Stimulated activated memory B cell treated with anti-CD40 and anti-IgM and Interleukin-4, amounts not matched to agents 10 μg/mL and 1 μg/mL and 100 μg/mL, for 72 hours (primary cell): Measurements from ENCODE around the gene TANGO6.
"Not testable (repeated sequence)": the region's sequence is repeated elsewhere in the genome, so short reads cannot be mapped to it uniquely, and the experiment has no call there.

Source experiments
- ATAC-seq: fragments of 150-1000 bp; cut with Tn5 transposase; 2 replicates; pipeline ENCODE4 v1.10.0; 2021
- H3K27ac Mint-ChIP-seq: one replicate; pipeline ENCODE4 v1.8.0; 2022; ENCODE audit warnings: mild to moderate bottlenecking, mixed read lengths
- H3K27me3 Mint-ChIP-seq: one replicate; pipeline ENCODE4 v1.8.0; 2022; ENCODE audit warnings: mixed read lengths
- H3K36me3 Mint-ChIP-seq: one replicate; pipeline ENCODE4 v1.8.0; 2022; ENCODE audit warnings: mixed read lengths
- H3K4me1 Mint-ChIP-seq: one replicate; pipeline ENCODE4 v1.8.0; 2022; ENCODE audit warnings: mixed read lengths
- H3K4me3 Mint-ChIP-seq: one replicate; pipeline ENCODE4 v1.8.0; 2022; ENCODE audit warnings: mild to moderate bottlenecking, moderate library complexity, mixed read lengths
- H3K9me3 Mint-ChIP-seq: one replicate; pipeline ENCODE4 v1.8.0; 2022; ENCODE audit warnings: mixed read lengths

TANGO6 gene

GRCh38 chr16:69033151-69033949 lies 190.0 kb downstream of the TANGO6 start:
- H3K27ac Mint-ChIP-seq = no peak overlapping the region
- H3K27me3 Mint-ChIP-seq = no peaks in the 10 kb centered on the region
- peaks cover 33% of the 10 kb centered on the region for H3K36me3 Mint-ChIP-seq
- H3K4me1 Mint-ChIP-seq = no peaks in the 10 kb centered on the region
- no peaks in the 10 kb centered on the region for H3K9me3 Mint-ChIP-seq
- no peak for ATAC-seq
- no peak overlapping the region for H3K4me3 Mint-ChIP-seq

- Mint-ChIP-seq H3K36me3 (peaks cover 29% of the 10 kb centered on the region), H3K27ac (no peak overlapping the region), H3K4me1 (no peaks in the 10 kb centered on the region), H3K4me3 (no peak overlapping the region), H3K27me3 (no peaks in the 10 kb centered on the region), H3K9me3 (no peaks in the 10 kb centered on the region)
- ATAC-seq = no peak
Observed at GRCh38 chr16:69035375-69035774, 192.0 kb downstream of the TANGO6 start.

GRCh38 chr16:69036399-69037091 lies 193.2 kb downstream of the TANGO6 start:
- H3K36me3 Mint-ChIP-seq = peaks cover 40% of the 10 kb centered on the region
- no peaks in the 10 kb centered on the region for H3K27me3 Mint-ChIP-seq

GRCh38 chr16:69037373-69038160 lies 194.2 kb downstream of the TANGO6 start:
- H3K4me1 Mint-ChIP-seq = no peaks in the 10 kb centered on the region
- ATAC-seq = no peak

More at GRCh38 chr16:69036399-69037091, 193.2 kb downstream of the TANGO6 start:
- no peaks in the 10 kb centered on the region for H3K9me3 Mint-ChIP-seq
- no peaks in the 10 kb centered on the region for H3K4me1 Mint-ChIP-seq
- no peak for ATAC-seq
- H3K27ac Mint-ChIP-seq = no peak overlapping the region
- no peak overlapping the region for H3K4me3 Mint-ChIP-seq

GRCh38 chr16:69039333-69039941 lies 196.1 kb downstream of the TANGO6 start:
- Mint-ChIP-seq H3K9me3 (no peaks in the 10 kb centered on the region), H3K27me3 (no peaks in the 10 kb centered on the region), H3K4me3 (no peak overlapping the region), H3K4me1 (no peaks in the 10 kb centered on the region), H3K27ac (no peak overlapping the region), H3K36me3 (peaks cover 59% of the 10 kb centered on the region)
- no peak for ATAC-seq

More at GRCh38 chr16:69037373-69038160, 194.2 kb downstream of the TANGO6 start:
- Mint-ChIP-seq H3K9me3 (no peaks in the 10 kb centered on the region), H3K4me3 (no peak overlapping the region), H3K27ac (no peak overlapping the region), H3K27me3 (no peaks in the 10 kb centered on the region), H3K36me3 (peaks cover 50% of the 10 kb centered on the region)

GRCh38 chr16:69040144-69040909 lies 197.0 kb downstream of the TANGO6 start:
- Mint-ChIP-seq H3K4me1 (no peaks in the 10 kb centered on the region), H3K27ac (no peak overlapping the region), H3K4me3 (no peak overlapping the region), H3K36me3 (peaks cover 66% of the 10 kb centered on the region), H3K27me3 (no peaks in the 10 kb centered on the region), H3K9me3 (no peaks in the 10 kb centered on the region)
- ATAC-seq = no peak

- ATAC-seq = no peak
- Mint-ChIP-seq H3K27me3 (no peaks in the 10 kb centered on the region), H3K4me1 (no peaks in the 10 kb centered on the region), H3K4me3 (no peak overlapping the region), H3K36me3 (peaks cover 23% of the 10 kb centered on the region), H3K27ac (no peak overlapping the region), H3K9me3 (no peaks in the 10 kb centered on the region)
Observed at GRCh38 chr16:69048328-69049120, 205.2 kb downstream of the TANGO6 start.

- no peak overlapping the region for H3K27ac Mint-ChIP-seq
- no peaks in the 10 kb centered on the region for H3K9me3 Mint-ChIP-seq
- H3K36me3 Mint-ChIP-seq = peaks cover 16% of the 10 kb centered on the region
- no peaks in the 10 kb centered on the region for H3K4me1 Mint-ChIP-seq
- ATAC-seq = no peak
- H3K27me3 Mint-ChIP-seq = no peaks in the 10 kb centered on the region
- no peak overlapping the region for H3K4me3 Mint-ChIP-seq
Observed at GRCh38 chr16:69049146-69049545, 205.8 kb downstream of the TANGO6 start.

GRCh38 chr16:69049603-69050375 lies 206.5 kb downstream of the TANGO6 start:
- Mint-ChIP-seq H3K27me3 (no peaks in the 10 kb centered on the region), H3K27ac (no peak overlapping the region), H3K9me3 (no peaks in the 10 kb centered on the region), H3K4me3 (no peak overlapping the region), H3K4me1 (no peaks in the 10 kb centered on the region), H3K36me3 (peaks cover 10% of the 10 kb centered on the region)
- no peak for ATAC-seq

- not testable (repeated sequence) for H3K27ac Mint-ChIP-seq, H3K4me1 Mint-ChIP-seq, H3K9me3 Mint-ChIP-seq, H3K27me3 Mint-ChIP-seq, ATAC-seq, H3K4me3 Mint-ChIP-seq, H3K36me3 Mint-ChIP-seq
Observed at GRCh38 chr16:69051517-69051830, 208.1 kb downstream of the TANGO6 start.

- Mint-ChIP-seq H3K27ac (no peak overlapping the region), H3K27me3 (no peaks in the 10 kb centered on the region), H3K4me1 (no peaks in the 10 kb centered on the region), H3K9me3 (no peaks in the 10 kb centered on the region), H3K4me3 (no peak overlapping the region), H3K36me3 (peaks cover 11% of the 10 kb centered on the region)
- ATAC-seq = no peak
Observed at GRCh38 chr16:69055008-69055407, 211.7 kb downstream of the TANGO6 start.

- no peaks in the 10 kb centered on the region for H3K9me3 Mint-ChIP-seq
- no peaks in the 10 kb centered on the region for H3K27me3 Mint-ChIP-seq
- no peak overlapping the region for H3K27ac Mint-ChIP-seq
- no peak for ATAC-seq
- peaks cover 12% of the 10 kb centered on the region for H3K36me3 Mint-ChIP-seq
- no peak overlapping the region for H3K4me3 Mint-ChIP-seq
- no peaks in the 10 kb centered on the region for H3K4me1 Mint-ChIP-seq
Observed at GRCh38 chr16:69055980-69056379, 212.6 kb downstream of the TANGO6 start.

GRCh38 chr16:69056421-69056820 lies 213.1 kb downstream of the TANGO6 start:
- Mint-ChIP-seq H3K4me3 (no peak overlapping the region), H3K27me3 (no peaks in the 10 kb centered on the region), H3K36me3 (peaks cover 15% of the 10 kb centered on the region), H3K9me3 (no peaks in the 10 kb centered on the region), H3K4me1 (no peaks in the 10 kb centered on the region), H3K27ac (no peak overlapping the region)
- no peak for ATAC-seq
